ENCODE results near the gene KNSTRN. TPM values are rescaled to one million over a fixed set of nuclear protein-coding genes. Genes with fewer than 3 reads are reported as not detected.

Gene KNSTRN
- total and polyA plus RNA-seq, 2 of the 13 experiments (the other 11 are each of a cell fraction or from before 2014, with no cell fraction given): 20.3 to 62.3 TPM

- TF ChIP-seq ZBED4 (CRISPR knock-in tag; IDR thresholded peaks at IDR 0.05; ENCODE audit: borderline replicate concordance) (0 out of 2 replicates have a peak, but pooled peaks have one; percentile 59), ZGPAT (CRISPR knock-in tag; IDR thresholded peaks at IDR 0.05) (peak; percentile 96), ZNF670 (CRISPR knock-in tag; IDR thresholded peaks at IDR 0.05; ENCODE audit: borderline replicate concordance) (peak; percentile 77; the same call in 1 of the 2 replicates), KDM4B (CRISPR knock-in tag; IDR thresholded peaks at IDR 0.05) (no peak), PHB2 (IDR thresholded peaks at IDR 0.05; ENCODE audit: partially characterized antibody) (no peak), HHEX (CRISPR knock-in tag; IDR thresholded peaks at IDR 0.05) (no peak), HDAC6 (IDR thresholded peaks at IDR 0.05; ENCODE audit: low read depth, low read length) (no peak), HCFC1 (IDR thresholded peaks at IDR 0.05; ENCODE audit: low read depth, low read length) (no peak), ZNF790 (CRISPR knock-in tag; IDR thresholded peaks at IDR 0.05; ENCODE audit: borderline replicate concordance) (peak; percentile 55; the same call in 1 of the 2 replicates), PITX1 (CRISPR knock-in tag; IDR thresholded peaks at IDR 0.05) (no peak; the same call in 1 of the 2 replicates), HNF4A (CRISPR knock-in tag; IDR thresholded peaks at IDR 0.05) (0 out of 2 replicates have a peak, but pooled peaks have one; percentile 5), ISX (CRISPR knock-in tag; conservative IDR thresholded peaks at IDR 0.05) (peak; percentile 97), MED8 (CRISPR knock-in tag; IDR thresholded peaks at IDR 0.05; ENCODE audit: insufficient replicate concordance) (peak; percentile 61), CENPBD1 (CRISPR knock-in tag; IDR thresholded peaks at IDR 0.05; ENCODE audit: borderline replicate concordance, low read depth) (peak; percentile 90; the same call in 1 of the 2 replicates), ARID4A (CRISPR knock-in tag; IDR thresholded peaks at IDR 0.05; ENCODE audit: borderline replicate concordance) (peak; percentile 63), ZNF275 (CRISPR knock-in tag; IDR thresholded peaks at IDR 0.05; ENCODE audit: borderline replicate concordance) (peak; percentile 97; the same call in 1 of the 2 replicates)
Observed at GRCh38 chr15:40367686-40368611, 14.6 kb upstream of the KNSTRN start (continued).
